GM12878 (cell line): ENCODE results near the gene S1PR2. TPM values are rescaled to one million over a fixed set of nuclear protein-coding genes. Genes with fewer than 3 reads are reported as not detected.

ENCODE experiments used
- BHLHE40 ChIP-seq, 2 experiments: fragments of 450-650 bp in 1 of 2; IDR thresholded peaks; 2 replicates each; pipeline ENCODE4 v1.6.1; 2011 to 2017; ENCODE audit warnings: low read depth in 2 of 2, borderline replicate concordance in 1 of 2, improper control_type of control experiment in 1 of 2, low read length in 1 of 2, mild to moderate bottlenecking in 1 of 2
- BMI1 ChIP-seq: fragments of 450-650 bp; IDR thresholded peaks from 2 replicates; pipeline ENCODE4 v1.6.1; 2016; ENCODE audit warnings: mild to moderate bottlenecking, moderate library complexity, borderline replicate concordance
- CBFB ChIP-seq: IDR thresholded peaks from 2 replicates; pipeline ENCODE4 v1.6.1; 2016; ENCODE audit warnings: antibody characterized with exemption, low read depth
- CTCF ChIP-seq, 3 experiments: IDR thresholded peaks in 2 of 3; conservative IDR thresholded peaks in 1 of 3; 2 replicates each; pipeline ENCODE4 v1.5.1; 2011; ENCODE audit warnings: low read depth in 3 of 3, low read length in 3 of 3, mild to moderate bottlenecking in 3 of 3, control low read depth in 2 of 3, moderate library complexity in 2 of 3, inconsistent platforms in 1 of 3, mixed read lengths in 1 of 3; ENCODE audit not compliant: control insufficient read depth in 2 of 3, insufficient read depth in 1 of 3; ENCODE audit errors: extremely low read depth in 1 of 3
- CUX1 ChIP-seq: IDR thresholded peaks from 2 replicates; pipeline ENCODE4 v1.6.1; 2012; ENCODE audit warnings: improper control_type of control experiment, low read depth, low read length; ENCODE audit not compliant: insufficient replicate concordance
- EP300 ChIP-seq, 2 experiments: fragments of 150-350 bp in 1 of 2; IDR thresholded peaks; 2 replicates each; pipeline ENCODE4 v1.6.1; 2011 to 2012; ENCODE audit warnings: low read depth in 2 of 2, low read length in 2 of 2, borderline replicate concordance in 1 of 2, improper control_type of control experiment in 1 of 2, inconsistent platforms in 1 of 2; ENCODE audit not compliant: control insufficient read depth in 1 of 2
- EZH2 ChIP-seq: IDR thresholded peaks from 2 replicates; pipeline ENCODE4 v1.6.1; 2012; ENCODE audit warnings: low read depth, mild to moderate bottlenecking, control low read depth, inconsistent platforms, low read length, borderline replicate concordance; ENCODE audit not compliant: control insufficient read depth
- FOXM1 ChIP-seq: IDR thresholded peaks from 2 replicates; pipeline ENCODE4 v1.6.1; 2012; ENCODE audit warnings: low read depth, mild to moderate bottlenecking, inconsistent platforms, low read length, moderate library complexity
- GABPA ChIP-seq: IDR thresholded peaks from 2 replicates; pipeline ENCODE4 v1.6.1; 2014; ENCODE audit warnings: antibody characterized with exemption, low read depth, mild to moderate bottlenecking, inconsistent platforms
- HDAC6 ChIP-seq: fragments of 200-600 bp; sonication (generic); IDR thresholded peaks from one replicate; pipeline ENCODE4 v1.8.0; 2017; ENCODE audit warnings: antibody characterized with exemption; ENCODE audit not compliant: unreplicated experiment
- NFYB ChIP-seq: IDR thresholded peaks from 2 replicates; pipeline ENCODE4 v1.6.1; 2011; ENCODE audit warnings: low read depth, mild to moderate bottlenecking, low read length, improper control_type of control experiment, moderate library complexity; ENCODE audit not compliant: insufficient read depth
- PRDM15 ChIP-seq: fragments of 450-650 bp; formaldehyde crosslinking; IDR thresholded peaks from 2 replicates; pipeline ENCODE4 v1.4.0; 2020; ENCODE audit warnings: mild to moderate bottlenecking, moderate library complexity
- RCOR1 ChIP-seq: conservative IDR thresholded peaks from 2 replicates; pipeline ENCODE4 v1.6.1; 2012; ENCODE audit warnings: low read depth, low read length, improper control_type of control experiment
- ZZZ3 ChIP-seq: IDR thresholded peaks from 2 replicates; pipeline ENCODE4 v1.6.1; 2011; ENCODE audit warnings: low read depth; ENCODE audit not compliant: control insufficient read depth, insufficient read length
- polyA plus RNA-seq, 11 experiments: library from polyadenylated mRNA; depleted of rRNA in 4 of 11; unstranded in 6 of 11; stranded (reverse) in 5 of 11; fragments of >200 nt; fragmentation: Nextera tagmentation in 4 of 11; fragmentation: Illumina TruSeq in 1 of 11; extraction: Ambion mirVana in 4 of 11; extraction: Trizol in 1 of 11; gene quantifications; 1 replicate in 1 of 11; 2 replicates in 10 of 11; pipeline versions ENCODE4 v1.2.1 to v1.2.3, GENCODE V29; 2011 to 2016; ENCODE audit warnings: inconsistent platforms in 2 of 11, missing spikeins in 2 of 11, low read depth in 1 of 11
- total RNA-seq, 4 experiments: library from RNA; depleted of rRNA in 3 of 4; stranded (reverse); fragments of >200 nt in 3 of 4; fragmentation: Illumina TruSeq in 1 of 4; extraction: Trizol in 1 of 4; gene quantifications; 2 replicates each; pipeline versions ENCODE4 v1.2.1 to v1.2.3, GENCODE V29; 2013 to 2021

The S1PR2 gene
- total and polyA plus RNA-seq, 10 of the 15 experiments (the other 5 are each of a cell fraction or from before 2014, with no cell fraction given), result 4.9 to 26.8 (median 11.6) TPM

GRCh38 chr19:10230861-10231611 is at the start of gene S1PR2 (continued):
- TF ChIP-seq EP300 (IDR thresholded peaks at IDR 0.05; ENCODE audit: borderline replicate concordance in 1 of 2, control insufficient read depth in 1 of 2, low read depth in 2 of 2, low read length in 2 of 2) (no peak), ZZZ3 (no peak), PRDM15 (CRISPR knock-in tag) (no peak), CBFB (no peak), FOXM1 (no peak), BHLHE40 (IDR thresholded peaks at IDR 0.05; ENCODE audit: borderline replicate concordance in 1 of 2, low read depth in 2 of 2, low read length in 1 of 2) (peak in 1 of 2 experiments; percentile 82; a peak in 2 of 4 replicates), HDAC6 (no peak), GABPA (no peak), BMI1 (no peak), CTCF (IDR thresholded peaks at IDR 0.05 in 2 of 3, conservative IDR thresholded peaks at IDR 0.05 in 1 of 3; ENCODE audit: control insufficient read depth in 2 of 3, extremely low read depth in 1 of 3, insufficient read depth in 1 of 3, low read depth in 3 of 3, low read length in 3 of 3) (0 out of 6 replicates have a peak, but pooled peaks of 1 of the 3 experiments have one; percentile 19), RCOR1 (no peak), EZH2 (no peak), NFYB (no peak), CUX1 (no peak)
